Ovary (tissue), 3 donors: ENCODE measurements around the gene GBE1.

Source experiments
- CTCF ChIP-seq, 3 donors: fragments of 450-650 bp in 2 of 3; fragments of 200-600 bp in 1 of 3; IDR thresholded peaks; one replicate each; pipeline versions ENCODE4 v1.5.1 to v1.8.0; 2016 to 2022; ENCODE audit warnings: antibody characterized with exemption in 3 of 3, mild to moderate bottlenecking in 1 of 3
- EP300 ChIP-seq: sonication (generic); formaldehyde crosslinking; IDR thresholded peaks from one replicate; pipeline ENCODE4 v1.6.1; 2017; ENCODE audit warnings: antibody characterized with exemption
- POLR2A ChIP-seq: fragments of 450-650 bp; IDR thresholded peaks from one replicate; pipeline ENCODE4 v1.6.1; 2017; ENCODE audit warnings: antibody characterized with exemption, mild to moderate bottlenecking, moderate library complexity
- donor health status: DM: no; HTN: no; CAD: no.

GRCh38 chr3:81476692-81477091 lies 284.8 kb downstream of the GBE1 start:
- no peak for TF ChIP-seq CTCF (IDR thresholded peaks at IDR 0.05)
- no peak for TF ChIP-seq POLR2A
- no peak for TF ChIP-seq EP300
